NCI-H82 (cell line): ENCODE measurements around the gene LRFN4.

Experiments used
- DNase-seq: peaks from one replicate; lab custom pipeline; 2025; lab: John Stamatoyannopoulos, UW

Gene LRFN4

GRCh38 chr11:66858186-66858938, 1.5 kb downstream of the LRFN4 start:
- DNase-seq = no peak

GRCh38 chr11:66858939-66859685, 2.2 kb downstream of the LRFN4 start:
- DNase-seq = no peak

DNA sequence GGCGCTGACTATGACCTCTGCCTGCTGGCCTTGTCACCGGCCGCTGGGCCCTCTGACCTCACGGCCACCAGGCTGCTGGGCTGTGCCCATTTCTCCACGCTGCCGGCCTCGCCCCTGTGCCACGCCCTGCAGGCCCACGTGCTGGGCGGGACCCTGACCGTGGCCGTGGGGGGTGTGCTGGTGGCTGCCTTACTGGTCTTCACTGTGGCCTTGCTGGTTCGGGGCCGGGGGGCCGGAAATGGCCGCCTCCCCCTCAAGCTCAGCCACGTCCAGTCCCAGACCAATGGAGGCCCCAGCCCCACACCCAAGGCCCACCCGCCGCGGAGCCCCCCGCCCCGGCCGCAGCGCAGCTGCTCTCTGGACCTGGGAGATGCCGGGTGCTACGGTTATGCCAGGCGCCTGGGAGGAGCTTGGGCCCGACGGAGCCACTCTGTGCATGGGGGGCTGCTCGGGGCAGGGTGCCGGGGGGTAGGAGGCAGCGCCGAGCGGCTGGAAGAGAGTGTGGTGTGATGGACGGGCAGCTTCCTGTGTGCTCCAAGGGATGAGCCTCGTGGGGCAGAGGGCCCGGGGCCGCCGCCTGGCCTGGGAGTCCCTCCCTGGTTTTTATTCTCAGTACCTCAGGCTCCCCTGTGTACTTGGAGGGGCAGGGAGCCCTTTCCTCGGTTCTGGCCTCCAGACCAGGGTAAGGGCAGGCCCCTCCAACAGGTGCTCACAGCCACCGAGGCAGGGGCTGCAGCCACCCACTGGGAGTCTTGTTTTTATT, 3.0 kb downstream of the LRFN4 start:
- DNase-seq = no peak

GRCh38 chr11:66860449-66860831, 3.6 kb downstream of the LRFN4 start:
- DNase-seq = peak; percentile 13

DNA sequence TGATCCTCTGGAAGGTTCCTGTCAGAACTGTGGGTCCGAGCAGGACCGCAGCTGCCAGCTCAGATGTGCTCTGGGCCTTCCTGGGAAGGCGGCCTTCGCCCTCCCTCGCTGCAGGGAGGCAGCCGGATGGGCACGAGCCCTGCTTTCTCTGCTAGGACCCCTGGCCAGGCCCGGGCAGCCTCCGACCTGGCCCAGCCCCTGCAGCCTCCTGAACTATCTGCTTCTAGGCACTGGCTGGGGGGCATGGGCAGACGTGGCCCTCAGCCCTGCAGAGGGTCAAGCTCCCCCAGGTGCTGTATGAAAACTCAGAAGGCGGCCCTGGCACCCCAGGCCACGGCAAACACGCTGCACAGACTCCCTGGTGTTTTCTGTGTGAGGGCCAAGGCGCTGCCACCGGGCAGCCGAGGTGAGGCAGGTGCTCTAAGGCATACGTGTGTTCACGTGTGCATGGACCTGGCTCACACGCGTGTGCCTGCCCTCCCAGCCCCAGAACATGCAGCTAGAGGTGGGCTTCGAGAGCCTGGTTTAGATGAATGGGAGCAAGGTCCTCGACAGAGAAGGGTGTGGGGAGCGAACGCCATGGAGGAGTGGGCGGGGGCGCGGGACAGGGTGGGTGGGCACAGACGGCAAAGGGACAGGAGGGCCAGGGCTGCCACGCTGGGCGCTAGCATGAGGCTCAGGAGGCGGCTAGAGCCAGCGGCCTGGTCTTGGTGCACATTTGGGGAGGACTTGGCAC, 4.3 kb downstream of the LRFN4 start:
- no peak for DNase-seq

- DNase-seq = no peak
Observed at GRCh38 chr11:66861774-66862558, 5.1 kb downstream of the LRFN4 start.

DNA sequence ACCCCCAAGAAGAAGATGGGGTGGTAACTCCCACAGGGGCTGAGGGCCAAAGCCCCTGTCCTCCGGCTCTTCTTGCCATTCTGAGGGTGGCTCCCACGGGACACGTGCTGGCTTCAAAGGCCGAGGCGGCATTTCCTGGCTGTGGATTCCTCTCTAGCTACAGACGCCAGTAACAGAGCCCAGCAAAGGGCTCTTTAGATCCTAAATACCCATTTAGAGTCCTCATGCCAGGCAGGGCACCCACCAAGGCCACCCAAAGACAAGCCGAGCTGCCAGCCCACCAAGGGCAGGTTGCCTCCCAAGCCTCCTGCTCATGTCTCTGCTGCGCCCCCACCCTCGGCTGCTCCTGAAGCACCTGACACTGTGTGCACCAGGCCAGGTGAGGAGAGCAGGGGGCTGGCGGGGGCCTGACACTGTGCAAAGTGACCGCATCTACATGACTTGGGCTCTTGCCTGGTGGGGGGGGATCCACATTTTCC, 5.7 kb downstream of the LRFN4 start:
- no peak for DNase-seq

DNA sequence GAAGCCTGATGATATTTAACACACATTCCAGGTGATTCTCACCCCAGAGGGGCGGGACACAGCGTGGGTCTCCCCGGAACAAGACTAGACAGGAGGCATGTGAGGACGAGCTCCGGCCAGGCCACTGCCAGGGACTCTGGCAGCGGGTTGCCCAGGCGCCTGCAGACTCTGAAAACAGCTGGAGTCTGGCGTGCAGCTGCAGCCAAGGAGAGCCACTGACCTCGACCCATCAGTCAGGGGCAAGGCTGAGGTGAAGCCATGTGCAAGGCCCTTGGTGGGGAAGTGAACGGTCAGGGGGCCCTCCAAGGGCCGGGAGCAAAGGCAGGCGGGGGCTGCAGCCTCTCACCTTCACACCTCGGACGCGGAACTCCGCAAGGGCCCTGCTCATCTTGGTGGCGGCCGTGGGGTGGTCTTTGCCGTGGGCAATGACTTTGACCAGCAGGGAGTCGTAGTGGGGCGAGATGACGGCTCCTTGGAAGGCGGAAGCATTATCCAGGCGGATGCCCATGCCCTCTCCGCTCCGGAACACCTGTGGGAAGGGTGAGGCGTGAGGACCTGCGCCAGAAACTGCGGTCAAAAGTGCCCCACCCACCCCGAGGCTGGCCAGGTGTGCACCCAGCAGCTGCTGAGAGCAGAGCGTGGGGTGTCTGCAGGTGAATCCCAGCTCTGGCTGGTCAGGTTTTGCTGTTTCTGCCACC, 6.7 kb downstream of the LRFN4 start:
- DNase-seq = no peak

DNA sequence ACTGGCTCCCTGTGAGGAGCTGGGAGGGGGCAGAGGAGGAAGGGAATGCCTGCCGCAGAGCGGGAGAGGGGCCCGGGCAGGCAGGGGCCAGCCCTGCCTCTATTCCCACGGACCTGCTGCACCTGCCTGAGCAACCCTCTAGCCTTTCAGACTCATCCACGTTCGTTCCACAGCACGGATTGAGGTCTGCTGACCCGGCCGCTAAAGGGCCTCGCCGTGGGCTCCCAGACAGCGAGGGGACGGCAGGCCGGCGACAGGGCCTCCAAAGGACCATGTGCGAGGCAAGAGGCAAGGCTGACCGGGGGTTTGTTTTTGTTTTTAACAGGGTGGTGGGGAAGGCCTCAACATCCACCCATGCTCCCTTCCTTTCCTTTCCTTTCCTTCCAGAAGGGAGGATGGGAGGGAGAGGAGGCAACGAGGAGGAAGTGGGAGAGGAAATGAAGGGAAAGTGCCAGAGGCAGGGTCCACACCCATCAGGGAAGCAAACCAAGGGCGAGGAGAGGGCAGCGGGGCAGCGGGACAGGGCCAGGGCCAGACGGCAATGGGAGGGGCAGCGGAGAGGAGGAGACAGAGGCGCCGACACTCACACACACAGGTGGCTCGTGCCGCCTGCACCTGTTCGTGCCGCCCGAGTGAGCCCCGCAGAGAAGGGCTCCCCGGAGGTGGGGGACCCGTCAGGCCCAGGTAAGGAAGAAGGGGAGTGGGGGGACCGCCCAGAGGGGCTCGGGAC, 7.5 kb downstream of the LRFN4 start:
- DNase-seq = no peak

DNA sequence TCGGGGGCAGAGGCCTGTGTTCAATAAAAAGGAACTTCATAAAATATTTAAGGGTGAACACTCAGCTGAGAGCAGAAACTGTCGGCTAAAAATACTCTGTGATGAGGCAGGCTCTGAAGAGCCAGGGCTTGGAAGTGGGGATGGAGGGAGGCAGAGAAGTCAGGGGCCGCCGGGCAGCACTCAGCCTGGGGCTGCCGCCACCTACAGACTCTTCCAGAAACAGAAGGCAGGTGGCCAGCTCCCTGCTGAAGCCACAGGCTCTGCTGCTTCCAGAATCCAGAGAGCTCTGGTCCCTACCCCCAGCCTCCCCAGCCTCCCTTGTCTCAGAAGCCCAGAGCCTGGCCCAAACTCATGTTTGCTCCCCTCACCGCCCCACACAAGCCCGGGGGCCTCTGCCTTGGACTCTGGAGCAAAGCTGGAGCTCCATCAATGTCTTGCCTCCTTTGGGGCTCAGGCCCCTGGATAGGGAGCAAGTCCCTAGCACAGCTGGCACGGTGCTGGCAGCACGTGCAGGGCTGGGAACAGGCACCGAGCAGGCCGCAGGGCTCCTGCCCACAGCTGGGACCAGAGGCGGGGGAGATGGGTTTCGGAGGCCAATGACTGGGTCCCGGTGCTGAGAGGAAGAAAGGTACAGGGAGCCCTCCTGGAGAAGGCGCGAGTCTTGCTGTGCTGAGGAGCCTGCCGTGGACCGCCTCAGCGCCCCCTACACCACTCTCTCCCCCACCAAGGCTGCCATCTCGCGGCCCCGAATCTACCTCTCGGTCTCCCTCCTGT, 8.2 kb downstream of the LRFN4 start:
- no peak for DNase-seq

GRCh38 chr11:66866007-66866406, 9.1 kb downstream of the LRFN4 start:
- DNase-seq = no peak

DNA sequence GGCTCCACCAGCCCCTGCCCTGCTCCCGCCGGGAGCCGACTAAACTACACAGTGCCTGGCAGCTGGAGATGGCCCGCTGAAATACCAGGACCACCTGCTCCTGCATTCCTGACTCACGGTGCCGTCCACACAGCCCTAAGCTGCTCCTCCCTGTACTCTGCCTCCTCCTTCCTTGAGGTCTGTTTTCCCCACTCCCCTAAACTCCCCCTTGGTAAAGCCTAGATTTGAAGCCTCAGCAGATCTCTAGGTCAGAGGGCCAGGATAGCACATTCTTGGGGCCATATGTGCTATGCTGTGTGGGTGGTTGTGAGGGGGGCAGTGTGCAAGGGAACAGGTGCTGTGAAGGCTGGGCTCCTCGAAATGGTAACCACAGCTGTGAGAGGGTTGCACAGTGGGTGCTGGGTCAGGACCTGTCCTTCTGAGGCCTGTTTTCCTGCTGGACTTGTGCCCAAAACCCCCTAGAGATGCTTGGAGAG, 9.7 kb downstream of the LRFN4 start:
- DNase-seq = peak; percentile 87

GRCh38 chr11:66867425-66868040, 10.7 kb downstream of the LRFN4 start:
- peak; percentile 80 for DNase-seq

DNA sequence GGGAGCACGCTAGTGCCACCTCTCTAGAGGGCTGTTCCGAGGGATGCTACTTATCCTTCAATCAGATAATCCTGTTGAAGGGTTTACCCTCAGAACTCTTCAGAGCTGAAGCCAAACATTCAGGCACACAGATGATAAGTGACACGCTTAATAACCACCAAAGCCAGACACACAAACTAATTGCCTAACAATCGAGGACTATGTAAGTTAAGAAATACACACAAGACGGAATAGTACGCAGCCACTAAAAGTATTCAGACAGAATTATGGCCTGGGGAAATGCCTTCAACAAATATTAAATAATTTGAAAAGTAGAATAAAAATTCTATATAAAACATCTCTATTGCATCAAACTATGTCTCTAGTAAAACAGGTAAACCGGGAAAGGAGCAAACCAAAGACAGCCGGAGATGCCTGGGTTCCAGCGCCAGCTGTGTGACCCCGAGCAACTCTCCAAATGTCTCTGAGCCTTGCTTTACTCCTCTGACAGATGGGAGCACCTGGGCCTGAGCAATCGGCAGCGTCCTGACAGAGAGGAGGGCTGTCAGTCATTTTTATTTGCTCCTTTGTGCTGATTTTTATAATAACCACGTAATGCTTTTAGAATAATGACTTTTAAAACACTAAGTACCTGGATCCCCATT, 11.3 kb downstream of the LRFN4 start:
- DNase-seq = peak; percentile 94

GRCh38 chr11:66868726-66869566, 12.1 kb downstream of the LRFN4 start:
- DNase-seq = peak; percentile 86

GRCh38 chr11:66869567-66869870, 12.7 kb downstream of the LRFN4 start:
- DNase-seq = no peak

DNA sequence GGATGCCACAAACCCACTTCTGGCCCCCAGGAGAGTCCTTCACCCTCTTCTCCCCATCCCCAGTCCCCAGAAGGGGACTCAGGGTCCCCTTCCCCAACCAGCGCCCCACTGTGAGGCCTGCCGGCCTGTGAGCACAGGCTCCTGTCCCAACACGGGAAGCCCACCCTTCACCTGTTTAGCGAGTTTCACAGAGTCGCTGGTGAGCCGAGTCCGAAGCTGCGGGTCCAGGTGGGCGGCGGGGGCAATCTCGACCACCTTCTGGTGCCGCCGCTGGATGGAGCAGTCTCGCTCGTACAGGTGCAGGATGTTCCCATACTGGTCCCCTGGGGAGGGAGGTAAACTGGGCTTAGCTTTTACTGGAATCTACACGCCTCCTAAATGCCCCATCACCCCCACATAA, 13.3 kb downstream of the LRFN4 start:
- no peak for DNase-seq
